DND-41 (cell line): ENCODE measurements around the gene SLC25A42.
"Not testable (repeated sequence)": the region's sequence is repeated elsewhere in the genome, so short reads cannot be mapped to it uniquely, and the experiment has no call there.

Experiments used
- ATAC-seq: fragments of 200-7000 bp; cut with Tn5 transposase; 3 replicates; pipeline ENCODE4 v1.9.1; 2021; ENCODE audit warnings: low read depth; ENCODE audit not compliant: insufficient read depth
- DNase-seq: peaks from one replicate; pipeline ENCODE4 v3.0.0-alpha.2; 2020
- H2AFZ ChIP-seq: 2 replicates; pipeline ENCODE4 v1.6.0; 2012; ENCODE audit warnings: low read depth, low read length
- H3K27ac ChIP-seq: 2 replicates; pipeline ENCODE4 v1.5.1; 2012; ENCODE audit warnings: low read length, inconsistent platforms
- H3K27me3 ChIP-seq: fragments of 200-600 bp; sonication (generic); 2 replicates; pipeline ENCODE4 v1.6.0; 2012; ENCODE audit warnings: low read length, mild to moderate bottlenecking, inconsistent platforms; ENCODE audit not compliant: insufficient read depth, poor library complexity
- H3K36me3 ChIP-seq: 2 replicates; pipeline ENCODE4 v1.5.1; 2012; ENCODE audit warnings: low read length, inconsistent platforms; ENCODE audit not compliant: insufficient read depth
- H3K4me1 ChIP-seq: 2 replicates; pipeline ENCODE4 v1.5.1; 2012; ENCODE audit warnings: mild to moderate bottlenecking, low read length; ENCODE audit not compliant: insufficient read depth
- H3K4me2 ChIP-seq: 2 replicates; pipeline ENCODE4 v1.6.0; 2012; ENCODE audit warnings: mild to moderate bottlenecking, moderate library complexity, low read length, inconsistent platforms; ENCODE audit not compliant: insufficient read depth
- H3K4me3 ChIP-seq, 2 experiments: fragments of 200-600 bp in 1 of 2; shearing (Covaris generic) in 1 of 2; 2 replicates each; pipeline ENCODE4 v1.5.1; 2012 to 2016; ENCODE audit warnings: inconsistent platforms in 2 of 2, low read length in 2 of 2, mild to moderate bottlenecking in 2 of 2, low read depth in 1 of 2, moderate library complexity in 1 of 2
- H3K79me2 ChIP-seq: 2 replicates; pipeline ENCODE4 v1.6.0; 2012; ENCODE audit warnings: low read length, inconsistent platforms; ENCODE audit not compliant: insufficient read depth
- H3K9ac ChIP-seq: 2 replicates; pipeline ENCODE4 v1.6.0; 2012; ENCODE audit warnings: low read depth, mild to moderate bottlenecking, inconsistent platforms, low read length, moderate library complexity
- H3K9me3 ChIP-seq: 2 replicates; pipeline ENCODE4 v1.5.1; 2012; ENCODE audit warnings: low read length, moderate library complexity, mild to moderate bottlenecking, inconsistent platforms; ENCODE audit not compliant: insufficient read depth, severe bottlenecking
- H4K20me1 ChIP-seq: 2 replicates; pipeline ENCODE4 v1.6.0; 2012; ENCODE audit warnings: low read length; ENCODE audit not compliant: insufficient read depth
- EZH2 ChIP-seq: IDR thresholded peaks from 3 replicates; pipeline ENCODE4 v1.6.1; 2012; ENCODE audit warnings: borderline replicate concordance, low read depth, mild to moderate bottlenecking, moderate library complexity, low read length, inconsistent platforms; ENCODE audit not compliant: severe bottlenecking
- TF ChIP-seq, protein P1 (sequence below): IDR thresholded peaks from 2 replicates; pipeline ENCODE4 v1.5.1; 2012; ENCODE audit warnings: borderline replicate concordance, low read length, moderate library complexity, mild to moderate bottlenecking; ENCODE audit not compliant: poor library complexity, severe bottlenecking; ENCODE audit errors: extremely low read depth

Gene SLC25A42

GRCh38 chr19:19133985-19134384 lies 70.2 kb downstream of the SLC25A42 start:
- no peak for DNase-seq
- TF ChIP-seq, protein P1, sequence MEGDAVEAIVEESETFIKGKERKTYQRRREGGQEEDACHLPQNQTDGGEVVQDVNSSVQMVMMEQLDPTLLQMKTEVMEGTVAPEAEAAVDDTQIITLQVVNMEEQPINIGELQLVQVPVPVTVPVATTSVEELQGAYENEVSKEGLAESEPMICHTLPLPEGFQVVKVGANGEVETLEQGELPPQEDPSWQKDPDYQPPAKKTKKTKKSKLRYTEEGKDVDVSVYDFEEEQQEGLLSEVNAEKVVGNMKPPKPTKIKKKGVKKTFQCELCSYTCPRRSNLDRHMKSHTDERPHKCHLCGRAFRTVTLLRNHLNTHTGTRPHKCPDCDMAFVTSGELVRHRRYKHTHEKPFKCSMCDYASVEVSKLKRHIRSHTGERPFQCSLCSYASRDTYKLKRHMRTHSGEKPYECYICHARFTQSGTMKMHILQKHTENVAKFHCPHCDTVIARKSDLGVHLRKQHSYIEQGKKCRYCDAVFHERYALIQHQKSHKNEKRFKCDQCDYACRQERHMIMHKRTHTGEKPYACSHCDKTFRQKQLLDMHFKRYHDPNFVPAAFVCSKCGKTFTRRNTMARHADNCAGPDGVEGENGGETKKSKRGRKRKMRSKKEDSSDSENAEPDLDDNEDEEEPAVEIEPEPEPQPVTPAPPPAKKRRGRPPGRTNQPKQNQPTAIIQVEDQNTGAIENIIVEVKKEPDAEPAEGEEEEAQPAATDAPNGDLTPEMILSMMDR: no peak
- TF ChIP-seq EZH2: no peak

GRCh38 chr19:19134687-19135158 lies 70.9 kb downstream of the SLC25A42 start:
- Histone ChIP-seq H3K4me1 (peaks cover 18% of the 10 kb centered on the region), H3K4me3 (no peak overlapping the region), H3K9ac (no peak overlapping the region), H4K20me1 (peaks cover 6% of the 10 kb centered on the region; the same call in 1 of the 2 replicates), H3K27me3 (no peaks in the 10 kb centered on the region), H3K79me2 (peaks cover 23% of the 10 kb centered on the region), H3K9me3 (peaks cover 7% of the 10 kb centered on the region), H3K4me2 (no peak overlapping the region), H2AFZ (no peak overlapping the region), H3K36me3 (peaks cover 19% of the 10 kb centered on the region), H3K27ac (no peak overlapping the region)
- ATAC-seq (no peak), DNase-seq (peak; percentile 30)
- TF ChIP-seq, protein P1: no peak
- TF ChIP-seq EZH2: no peak

More at GRCh38 chr19:19133985-19134384, 70.2 kb downstream of the SLC25A42 start:
- H3K27ac ChIP-seq: no peak overlapping the region
- H3K9ac ChIP-seq: no peak overlapping the region
- no peak overlapping the region for H2AFZ ChIP-seq
- no peaks in the 10 kb centered on the region for H3K27me3 ChIP-seq
- H3K4me1 ChIP-seq: peaks cover 18% of the 10 kb centered on the region
- ATAC-seq: no peak
- H3K79me2 ChIP-seq: peaks cover 23% of the 10 kb centered on the region
- H3K36me3 ChIP-seq: peaks cover 19% of the 10 kb centered on the region
- no peak overlapping the region for H3K4me3 ChIP-seq
- peaks cover 6% of the 10 kb centered on the region; the same call in 1 of the 2 replicates for H4K20me1 ChIP-seq
- H3K9me3 ChIP-seq: peaks cover 7% of the 10 kb centered on the region
- no peak overlapping the region for H3K4me2 ChIP-seq

DNA sequence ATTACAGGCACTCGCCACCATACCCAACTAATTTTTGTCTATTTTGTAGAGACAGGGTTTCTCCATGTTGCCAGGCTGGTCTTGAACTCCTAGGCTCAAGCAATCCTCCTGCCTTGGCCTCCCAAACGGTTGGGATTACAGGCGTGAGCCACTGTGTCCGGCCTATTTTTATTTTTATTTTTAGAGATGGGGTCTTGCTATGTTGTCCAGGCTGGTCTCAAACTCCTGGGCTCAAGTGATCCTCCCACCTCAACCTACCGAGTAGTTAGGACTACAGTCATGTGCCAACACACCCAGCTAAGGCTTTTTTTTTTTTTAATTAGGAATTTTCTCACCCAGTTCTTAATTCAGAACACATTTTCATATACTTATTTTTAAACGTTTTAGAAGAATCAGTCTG lies 71.9 kb downstream of the SLC25A42 start:
- H3K27ac ChIP-seq, H3K9me3 ChIP-seq, ATAC-seq, H3K27me3 ChIP-seq, H2AFZ ChIP-seq, H4K20me1 ChIP-seq, DNase-seq, H3K4me3 ChIP-seq, H3K9ac ChIP-seq, H3K4me2 ChIP-seq: not testable (repeated sequence)
- peaks cover 18% of the 10 kb centered on the region for H3K4me1 ChIP-seq
- peaks cover 13% of the 10 kb centered on the region for H3K36me3 ChIP-seq
- peaks cover 23% of the 10 kb centered on the region for H3K79me2 ChIP-seq

DNA sequence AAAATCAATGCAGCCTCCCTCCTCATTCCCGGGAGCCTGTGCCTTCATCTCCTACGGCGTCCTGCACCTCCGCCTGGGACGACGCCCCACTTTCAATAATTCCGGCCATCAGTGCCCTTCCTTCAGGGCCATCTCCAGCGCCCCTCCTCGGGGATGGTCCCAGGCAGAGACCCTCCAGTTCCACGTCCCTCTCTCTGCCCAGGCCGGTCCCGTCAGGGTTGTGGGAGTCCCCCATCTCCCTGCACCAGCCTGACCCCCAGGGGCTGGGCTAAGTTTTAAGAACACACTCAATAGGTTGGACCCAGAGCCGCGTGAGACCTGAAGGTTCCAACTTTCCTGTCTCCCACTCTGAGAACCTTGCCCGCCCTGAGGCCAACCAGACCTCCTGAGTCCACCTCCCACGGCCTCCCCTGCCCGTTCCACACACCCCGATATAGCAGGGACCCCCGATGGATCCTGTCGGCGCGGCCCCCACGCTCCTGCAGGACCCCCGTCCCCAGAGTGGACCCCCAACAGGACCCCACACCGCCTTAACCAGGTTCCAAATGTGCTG lies 73.8 kb downstream of the SLC25A42 start:
- H3K4me3 ChIP-seq: peak overlapping the region; percentile 70 to 88
- peaks cover 18% of the 10 kb centered on the region for H3K4me1 ChIP-seq
- H4K20me1 ChIP-seq: peaks cover 6% of the 10 kb centered on the region; the same call in 1 of the 2 replicates
- no peak for DNase-seq
- H3K9me3 ChIP-seq: no peaks in the 10 kb centered on the region
- ATAC-seq: no peak
- peak overlapping the region; percentile 95 for H2AFZ ChIP-seq
- H3K4me2 ChIP-seq: peak overlapping the region; percentile 86
- TF ChIP-seq, protein P1: no peak
- TF ChIP-seq EZH2: no peak
- H3K79me2 ChIP-seq: peaks cover 23% of the 10 kb centered on the region
- H3K27ac ChIP-seq: peak overlapping the region; percentile 79
- H3K27me3 ChIP-seq: no peaks in the 10 kb centered on the region
- peaks cover 4% of the 10 kb centered on the region for H3K36me3 ChIP-seq
- peak overlapping the region; percentile 85 for H3K9ac ChIP-seq
